Activated T-helper 2 cell treated with anti-CD3 and anti-CD28 coated beads, Interferon-gamma antibody, Interleukin-2, Interleukin-4, amounts not matched to agents 10 μg/mL and 5 μg/mL and 100 μg/mL, durations not matched to agents 14 hours and 24 hours and 36 hours (primary cell): ENCODE measurements around the gene TNS3. TPM values are rescaled to one million over a fixed set of nuclear protein-coding genes. Genes with fewer than 3 reads are reported as not detected.

Experiments
- DNase-seq: peaks from one replicate; pipeline ENCODE4 v3.0.0; 2021; ENCODE audit warnings: low spot score
- H3K27ac Mint-ChIP-seq: one replicate; pipeline ENCODE4 v1.8.0; 2021; ENCODE audit warnings: mixed read lengths
- H3K27me3 Mint-ChIP-seq: one replicate; pipeline ENCODE4 v1.8.0; 2021; ENCODE audit warnings: low read depth, mixed read lengths
- H3K36me3 Mint-ChIP-seq: one replicate; pipeline ENCODE4 v1.8.0; 2021; ENCODE audit warnings: low read depth, mixed read lengths
- H3K4me1 Mint-ChIP-seq: one replicate; pipeline ENCODE4 v1.8.0; 2021; ENCODE audit warnings: low read depth, mixed read lengths
- H3K4me3 Mint-ChIP-seq: one replicate; pipeline ENCODE4 v1.8.0; 2021; ENCODE audit warnings: low read depth, mild to moderate bottlenecking, moderate library complexity, mixed read lengths
- H3K9me3 Mint-ChIP-seq: one replicate; pipeline ENCODE4 v1.8.0; 2021; ENCODE audit warnings: mixed read lengths
- intact Hi-C: fragments of 100-400 bp; cut with micrococcal nuclease; formaldehyde crosslinking; loops from one replicate; pipeline ENCODE4 v1.15.1; 2023
- total RNA-seq: library from RNA; stranded (reverse); gene quantifications from 2 replicates; pipeline ENCODE4 v1.2.3, GENCODE V29; 2022

The TNS3 gene
- 5.3 and 8.5 TPM in 2 replicates for total RNA-seq

- H3K4me3 Mint-ChIP-seq, result no peak within 1 kb of the TSS
These were observed at the start of gene TNS3 for GRCh38 chr7:47581804-47582763. Gene TNS3, minus strand, starts transcription at chr7:47582111. Its CDS starts 142,475 bp downstream, at chr7:47439636.

GRCh38 chr7:47631711-47632110 is 49.8 kb upstream of the TNS3 start:
- Mint-ChIP-seq H3K27me3 (no peaks in the 10 kb centered on the region), H3K4me3 (no peak overlapping the region), H3K36me3 (no peaks in the 10 kb centered on the region), H3K4me1 (no peaks in the 10 kb centered on the region), H3K9me3 (no peaks in the 10 kb centered on the region), H3K27ac (no peak overlapping the region)
- no peak for DNase-seq
- intact Hi-C loops, result no loop called here

More at GRCh38 chr7:47581804-47582763, at the start of gene TNS3:
- H3K9me3 Mint-ChIP-seq, result no peaks in the 10 kb centered on the region
- peaks cover 39% of the 10 kb centered on the region for H3K27me3 Mint-ChIP-seq
- peaks cover 5% of the 10 kb centered on the region for H3K4me1 Mint-ChIP-seq
- intact Hi-C loops, result no loop called here
- DNase-seq, result no peak
- no peak within 1 kb of the TSS for H3K27ac Mint-ChIP-seq
- H3K36me3 Mint-ChIP-seq, result no peaks in the 10 kb centered on the region

GRCh38 chr7:47627580-47628283 is 45.8 kb upstream of the TNS3 start:
- Mint-ChIP-seq H3K4me3 (no peak overlapping the region), H3K4me1 (no peaks in the 10 kb centered on the region), H3K36me3 (no peaks in the 10 kb centered on the region), H3K9me3 (no peaks in the 10 kb centered on the region), H3K27ac (no peak overlapping the region), H3K27me3 (no peaks in the 10 kb centered on the region)
- DNase-seq, result no peak
- intact Hi-C loops, result no loop called here

GRCh38 chr7:47625861-47626715 is 44.2 kb upstream of the TNS3 start:
- intact Hi-C loops, result no loop called here
- H3K4me3 Mint-ChIP-seq, result no peak overlapping the region
- H3K36me3 Mint-ChIP-seq, result no peaks in the 10 kb centered on the region
- H3K27ac Mint-ChIP-seq, result no peak overlapping the region
- DNase-seq, result no peak
- no peaks in the 10 kb centered on the region for H3K4me1 Mint-ChIP-seq
- no peaks in the 10 kb centered on the region for H3K27me3 Mint-ChIP-seq
- no peaks in the 10 kb centered on the region for H3K9me3 Mint-ChIP-seq

- no peak for DNase-seq
- Mint-ChIP-seq H3K4me3 (no peak overlapping the region), H3K27me3 (no peaks in the 10 kb centered on the region), H3K27ac (no peak overlapping the region), H3K4me1 (no peaks in the 10 kb centered on the region), H3K36me3 (no peaks in the 10 kb centered on the region), H3K9me3 (no peaks in the 10 kb centered on the region)
- intact Hi-C loops, result no loop called here
These were observed 42.8 kb upstream of the TNS3 start for GRCh38 chr7:47624689-47625088.

GRCh38 chr7:47622946-47623640 is 41.2 kb upstream of the TNS3 start:
- no peak for DNase-seq
- H3K36me3 Mint-ChIP-seq, result no peaks in the 10 kb centered on the region
- no peak overlapping the region for H3K4me3 Mint-ChIP-seq
- no peaks in the 10 kb centered on the region for H3K9me3 Mint-ChIP-seq
- H3K4me1 Mint-ChIP-seq, result no peaks in the 10 kb centered on the region
- intact Hi-C loops, result no loop called here
- no peak overlapping the region for H3K27ac Mint-ChIP-seq
- no peaks in the 10 kb centered on the region for H3K27me3 Mint-ChIP-seq

GRCh38 chr7:47622586-47622945 is 40.7 kb upstream of the TNS3 start:
- Mint-ChIP-seq H3K4me1 (no peaks in the 10 kb centered on the region), H3K9me3 (no peaks in the 10 kb centered on the region), H3K36me3 (no peaks in the 10 kb centered on the region), H3K27ac (no peak overlapping the region), H3K27me3 (no peaks in the 10 kb centered on the region), H3K4me3 (no peak overlapping the region)
- intact Hi-C loops, result no loop called here
- DNase-seq, result no peak

- Mint-ChIP-seq H3K36me3 (no peaks in the 10 kb centered on the region), H3K4me3 (no peak overlapping the region), H3K27me3 (no peaks in the 10 kb centered on the region), H3K27ac (no peak overlapping the region), H3K9me3 (no peaks in the 10 kb centered on the region), H3K4me1 (no peaks in the 10 kb centered on the region)
- intact Hi-C loops, result no loop called here
- no peak for DNase-seq
These were observed 40.2 kb upstream of the TNS3 start for GRCh38 chr7:47621979-47622561.

GRCh38 chr7:47621347-47621746 is 39.4 kb upstream of the TNS3 start:
- Mint-ChIP-seq H3K4me1 (no peaks in the 10 kb centered on the region), H3K9me3 (no peaks in the 10 kb centered on the region), H3K4me3 (no peak overlapping the region), H3K36me3 (no peaks in the 10 kb centered on the region), H3K27ac (no peak overlapping the region), H3K27me3 (no peaks in the 10 kb centered on the region)
- intact Hi-C loops, result no loop called here
- no peak for DNase-seq

- H3K27me3 Mint-ChIP-seq, result no peaks in the 10 kb centered on the region
- intact Hi-C loops, result no loop called here
- no peak overlapping the region for H3K4me3 Mint-ChIP-seq
These were observed 37.9 kb upstream of the TNS3 start for GRCh38 chr7:47619806-47620205.

GRCh38 chr7:47617131-47617530 is 35.2 kb upstream of the TNS3 start:
- Mint-ChIP-seq H3K4me1 (no peaks in the 10 kb centered on the region), H3K27me3 (no peaks in the 10 kb centered on the region), H3K36me3 (no peaks in the 10 kb centered on the region), H3K27ac (no peak overlapping the region), H3K4me3 (no peak overlapping the region), H3K9me3 (no peaks in the 10 kb centered on the region)
- no peak for DNase-seq
- intact Hi-C loops, result no loop called here

More at GRCh38 chr7:47619806-47620205, 37.9 kb upstream of the TNS3 start:
- H3K4me1 Mint-ChIP-seq, result no peaks in the 10 kb centered on the region
- no peaks in the 10 kb centered on the region for H3K9me3 Mint-ChIP-seq
- H3K36me3 Mint-ChIP-seq, result no peaks in the 10 kb centered on the region
- no peak for DNase-seq
- H3K27ac Mint-ChIP-seq, result no peak overlapping the region

GRCh38 chr7:47614450-47614849 is 32.5 kb upstream of the TNS3 start:
- Mint-ChIP-seq H3K4me1 (no peaks in the 10 kb centered on the region), H3K4me3 (no peak overlapping the region), H3K9me3 (no peaks in the 10 kb centered on the region), H3K27me3 (no peaks in the 10 kb centered on the region), H3K27ac (no peak overlapping the region), H3K36me3 (no peaks in the 10 kb centered on the region)
- no peak for DNase-seq
- intact Hi-C loops, result no loop called here
